ENCODE data around the gene CDYL2.

Gene CDYL2

GRCh38 chr16:80692270-80692669 lies 112.1 kb downstream of the CDYL2 start:
- H3K4me3 ChIP-seq (ENCODE audit: low read depth, low read length), result no peak overlapping the region
- in situ Hi-C loops (cut with HindIII; ENCODE audit: low sequenced_read_pairs), result no loop called here
- DNase-seq (ENCODE audit: low read depth, low spot score), result no peak
- TF ChIP-seq, protein P1, sequence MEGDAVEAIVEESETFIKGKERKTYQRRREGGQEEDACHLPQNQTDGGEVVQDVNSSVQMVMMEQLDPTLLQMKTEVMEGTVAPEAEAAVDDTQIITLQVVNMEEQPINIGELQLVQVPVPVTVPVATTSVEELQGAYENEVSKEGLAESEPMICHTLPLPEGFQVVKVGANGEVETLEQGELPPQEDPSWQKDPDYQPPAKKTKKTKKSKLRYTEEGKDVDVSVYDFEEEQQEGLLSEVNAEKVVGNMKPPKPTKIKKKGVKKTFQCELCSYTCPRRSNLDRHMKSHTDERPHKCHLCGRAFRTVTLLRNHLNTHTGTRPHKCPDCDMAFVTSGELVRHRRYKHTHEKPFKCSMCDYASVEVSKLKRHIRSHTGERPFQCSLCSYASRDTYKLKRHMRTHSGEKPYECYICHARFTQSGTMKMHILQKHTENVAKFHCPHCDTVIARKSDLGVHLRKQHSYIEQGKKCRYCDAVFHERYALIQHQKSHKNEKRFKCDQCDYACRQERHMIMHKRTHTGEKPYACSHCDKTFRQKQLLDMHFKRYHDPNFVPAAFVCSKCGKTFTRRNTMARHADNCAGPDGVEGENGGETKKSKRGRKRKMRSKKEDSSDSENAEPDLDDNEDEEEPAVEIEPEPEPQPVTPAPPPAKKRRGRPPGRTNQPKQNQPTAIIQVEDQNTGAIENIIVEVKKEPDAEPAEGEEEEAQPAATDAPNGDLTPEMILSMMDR (IDR thresholded peaks at IDR 0.05; ENCODE audit: low read depth, low read length), result no peak

DNA sequence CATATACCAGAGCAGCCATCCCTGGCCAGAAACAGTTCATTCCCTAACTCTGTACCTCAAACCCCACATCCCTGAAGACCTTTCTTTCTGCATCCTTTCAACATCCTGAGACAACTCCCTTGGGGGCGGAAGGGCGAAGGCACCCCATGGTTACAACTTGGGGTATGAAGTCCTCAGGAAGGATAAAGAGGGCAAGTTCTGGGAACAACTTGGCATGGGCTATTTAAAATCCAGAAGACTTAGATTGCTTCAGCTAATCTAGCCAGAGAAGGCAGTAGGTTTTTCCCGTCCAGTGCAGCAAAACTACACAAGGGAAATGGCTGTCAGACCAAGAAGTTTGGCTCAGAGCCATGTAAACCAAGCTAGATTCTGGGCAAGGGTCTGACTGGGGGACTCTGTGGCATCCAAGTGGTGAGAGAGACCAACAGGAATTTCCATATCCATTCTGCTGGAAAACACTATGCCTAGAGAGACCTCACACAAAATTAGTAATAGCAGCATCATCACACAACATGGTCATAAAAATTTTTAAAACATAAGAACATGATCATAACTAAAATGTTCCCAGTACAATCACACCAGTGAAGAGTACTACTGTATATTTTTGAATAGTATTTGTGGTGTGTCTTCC lies 113.2 kb downstream of the CDYL2 start:
- TF ChIP-seq, protein P1 (IDR thresholded peaks at IDR 0.05; ENCODE audit: low read depth, low read length), result no peak
- no peak overlapping the region for H3K4me3 ChIP-seq (ENCODE audit: low read depth, low read length)
- in situ Hi-C loops (cut with HindIII; ENCODE audit: low sequenced_read_pairs), result no loop called here
- DNase-seq (ENCODE audit: low read depth, low spot score), result peak; percentile 6

DNA sequence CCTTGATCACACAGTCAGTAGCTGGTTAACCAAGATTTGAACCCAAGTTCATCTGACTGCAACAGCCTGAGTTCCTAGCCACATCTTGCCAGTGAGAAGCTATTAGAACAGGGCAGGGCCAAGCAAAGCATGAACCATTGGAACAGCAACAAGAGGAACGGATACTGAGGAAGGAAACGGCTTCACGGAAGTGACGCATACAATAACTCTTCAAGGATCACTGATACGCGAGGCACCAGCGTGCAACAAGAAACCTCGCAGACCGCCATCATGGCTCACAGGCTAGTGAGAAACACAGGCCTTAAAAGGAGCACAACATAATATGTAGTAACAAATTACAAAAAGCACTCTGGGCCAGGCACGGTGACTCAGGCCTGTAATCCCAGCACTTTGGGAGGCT lies 114.9 kb downstream of the CDYL2 start:
- in situ Hi-C loops (cut with HindIII; ENCODE audit: low sequenced_read_pairs), result no loop called here
- H3K4me3 ChIP-seq (ENCODE audit: low read depth, low read length), result no peak overlapping the region
- no peak for DNase-seq (ENCODE audit: low read depth, low spot score)
- TF ChIP-seq, protein P1 (IDR thresholded peaks at IDR 0.05; ENCODE audit: low read depth, low read length), result no peak

DNA sequence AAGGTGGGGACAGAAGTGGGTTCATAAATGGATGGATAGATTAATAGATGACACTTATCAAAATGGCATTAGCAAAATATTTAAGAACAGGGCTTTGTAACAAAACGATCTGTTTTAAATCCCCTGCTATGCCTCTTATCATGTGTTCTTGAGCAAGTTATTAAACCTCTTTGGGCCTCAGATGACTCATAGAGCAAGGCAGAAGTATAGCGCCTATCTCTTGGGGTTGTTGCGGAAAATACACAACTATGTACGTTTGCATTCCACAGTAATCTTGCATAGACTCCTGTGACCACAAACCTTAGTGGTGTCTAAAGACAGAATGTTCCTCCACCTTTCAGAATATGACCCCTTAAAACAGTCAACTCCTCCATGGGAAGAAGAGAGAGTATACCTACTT lies 116.8 kb downstream of the CDYL2 start:
- in situ Hi-C loops (cut with HindIII; ENCODE audit: low sequenced_read_pairs), result no loop called here
- no peak overlapping the region for H3K4me3 ChIP-seq (ENCODE audit: low read depth, low read length)
- TF ChIP-seq, protein P1 (IDR thresholded peaks at IDR 0.05; ENCODE audit: low read depth, low read length), result no peak
- DNase-seq (ENCODE audit: low read depth, low spot score), result no peak

DNA sequence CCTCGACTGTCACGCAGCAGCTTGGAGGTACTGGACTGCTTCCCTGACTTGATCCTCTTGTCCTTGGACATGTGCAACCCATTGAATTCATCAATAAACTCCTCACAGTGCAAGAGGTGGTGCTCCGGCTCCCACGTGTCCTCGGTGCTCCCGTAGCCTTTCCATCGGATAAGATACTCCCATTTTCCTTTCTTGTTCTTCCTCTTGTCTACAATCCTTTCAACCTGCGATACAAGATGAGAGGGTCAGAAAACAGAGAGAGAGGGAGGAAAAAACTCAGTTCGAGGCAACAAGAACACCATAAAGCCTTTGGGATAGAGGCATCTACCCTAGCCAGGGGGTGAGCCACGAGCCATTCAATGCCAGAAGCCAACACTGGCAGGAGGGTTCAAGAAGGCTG lies 119.5 kb downstream of the CDYL2 start:
- TF ChIP-seq, protein P1 (IDR thresholded peaks at IDR 0.05; ENCODE audit: low read depth, low read length), result no peak
- in situ Hi-C loops (cut with HindIII; ENCODE audit: low sequenced_read_pairs), result no loop called here
- H3K4me3 ChIP-seq (ENCODE audit: low read depth, low read length), result no peak overlapping the region
- DNase-seq (ENCODE audit: low read depth, low spot score), result no peak

DNA sequence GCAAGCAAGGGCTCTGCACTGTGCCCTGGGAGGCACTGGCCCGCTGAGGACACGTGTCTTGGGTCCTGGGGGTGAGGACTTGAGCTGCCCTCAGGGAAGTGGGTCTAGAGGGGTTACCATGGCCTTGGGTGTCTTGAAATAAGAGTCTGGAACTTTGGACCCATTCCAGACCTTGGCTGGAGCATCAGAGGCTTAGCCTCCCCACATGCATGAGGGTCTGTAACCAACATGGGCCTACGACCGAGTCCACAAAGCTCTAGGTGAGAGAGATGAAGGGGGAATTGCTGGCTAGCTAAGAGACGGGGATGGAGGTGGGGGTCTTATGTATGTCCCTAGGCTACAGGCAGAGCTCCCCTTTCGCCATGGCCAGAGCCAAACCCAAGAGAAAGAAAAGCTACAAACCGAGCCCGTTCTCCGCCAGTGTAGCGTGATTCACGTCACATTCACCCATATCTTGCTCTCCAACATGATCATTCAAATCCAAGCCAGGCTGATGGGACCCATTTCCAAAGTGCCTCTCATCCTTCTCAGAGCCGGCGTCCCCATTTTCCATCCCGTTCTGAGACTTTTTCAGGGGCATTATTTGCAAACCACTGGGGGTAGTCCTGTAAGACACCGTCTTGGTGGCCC lies 120.1 kb downstream of the CDYL2 start:
- in situ Hi-C loops (cut with HindIII; ENCODE audit: low sequenced_read_pairs), result no loop called here
- DNase-seq (ENCODE audit: low read depth, low spot score), result no peak
- no peak overlapping the region for H3K4me3 ChIP-seq (ENCODE audit: low read depth, low read length)
- TF ChIP-seq, protein P1 (IDR thresholded peaks at IDR 0.05; ENCODE audit: low read depth, low read length), result no peak

Measured in astrocyte of the spinal cord (primary cell).